GM12878 (cell line): Measurements from ENCODE around the gene NR6A1. TPM values are rescaled to one million over a fixed set of nuclear protein-coding genes. Genes with fewer than 3 reads are reported as not detected.

Experiments used
- ATAC-seq: fragments of 200-7000 bp; cut with Tn5 transposase; 3 replicates; pipeline ENCODE4 v1.9.1; 2020; ENCODE audit warnings: mild to moderate bottlenecking, moderate library complexity
- BruUV-seq: library from RNA; stranded (reverse); fragments of 400-500 nt; replicated peaks from 2 replicates; lab custom pipeline; 2021; lab: Mats Ljungman, UMichigan
- CTCF ChIA-PET: fragments of 300-600 bp; sonication (Branson Sonifier 250); formaldehyde crosslinking; extraction: SDS; loops from one replicate; lab custom pipeline; 2021; ENCODE audit warnings: inconsistent platforms; lab: Yijun Ruan, JAX
- POLR2A ChIA-PET: fragments of 350-600 bp; formaldehyde crosslinking; extraction: SDS; loops from one replicate; lab custom pipeline; 2021; ENCODE audit warnings: inconsistent platforms; lab: Charles Lee
- RAD21 ChIA-PET: fragments of 300-600 bp; sonication (Branson Sonifier 250); formaldehyde crosslinking; loops from one replicate; lab custom pipeline; 2023; ENCODE audit warnings: antibody characterized with exemption; ENCODE audit not compliant: unreplicated experiment; lab: Charles Lee
- SMC1A ChIA-PET: fragments of 300-600 bp; sonication (Branson Sonifier 250); formaldehyde crosslinking; loops from one replicate; lab custom pipeline; 2023; ENCODE audit not compliant: unreplicated experiment, uncharacterized antibody; lab: Charles Lee
- DNase-seq: peaks from one replicate; pipeline ENCODE4 v3.0.0-alpha.2; 2011; ENCODE audit warnings: low read depth, low spot score
- FAIRE-seq: peaks from 3 replicates; lab custom pipeline; 2011; peaks lifted over from hg19 to GRCh38; lab: Jason Lieb, UNC
- H2AFZ ChIP-seq: 2 replicates; pipeline ENCODE4 v1.6.0; 2011; ENCODE audit warnings: low read depth, low read length, control low read depth; ENCODE audit not compliant: control insufficient read depth
- H3K27ac ChIP-seq: 2 replicates; pipeline ENCODE4 v1.5.1; 2011; ENCODE audit warnings: control low read depth; ENCODE audit not compliant: control insufficient read depth, insufficient read depth
- H3K27me3 ChIP-seq, 2 experiments: replicated peaks in 1 of 2; 2 replicates each; pipeline versions ENCODE4 v1.6.0 to v1.6.1; 2011; ENCODE audit warnings: low read length in 1 of 2; ENCODE audit not compliant: control insufficient read depth in 2 of 2, insufficient read depth in 2 of 2
- H3K36me3 ChIP-seq, 2 experiments: 2 replicates each; pipeline ENCODE4 v1.5.1; 2011; ENCODE audit warnings: low read length in 1 of 2; ENCODE audit not compliant: control insufficient read depth in 2 of 2, insufficient read depth in 2 of 2
- H3K4me1 ChIP-seq: 2 replicates; pipeline ENCODE4 v1.6.1; 2011; ENCODE audit warnings: mild to moderate bottlenecking, low read length, moderate library complexity, mixed read lengths; ENCODE audit not compliant: control insufficient read depth, insufficient read depth
- H3K4me2 ChIP-seq: 2 replicates; pipeline ENCODE4 v1.6.0; 2011; ENCODE audit warnings: control low read depth; ENCODE audit not compliant: control insufficient read depth, insufficient read depth
- H3K4me3 ChIP-seq: fragments of 200-600 bp; sonication (generic); 2 replicates; pipeline ENCODE4 v1.5.1; 2016
- H3K79me2 ChIP-seq: 2 replicates; pipeline ENCODE4 v1.6.0; 2011; ENCODE audit warnings: low read length; ENCODE audit not compliant: control insufficient read depth, insufficient read depth
- H3K9ac ChIP-seq: 2 replicates; pipeline ENCODE4 v1.8.0; 2011; ENCODE audit warnings: low read length, control low read depth, mixed read lengths; ENCODE audit not compliant: control insufficient read depth, insufficient read depth
- H3K9me3 ChIP-seq: replicated peaks from 3 replicates; pipeline ENCODE4 v1.5.1; 2011; ENCODE audit warnings: mild to moderate bottlenecking, low read length; ENCODE audit not compliant: control insufficient read depth, insufficient read depth
- H4K20me1 ChIP-seq: 2 replicates; pipeline ENCODE4 v1.6.0; 2011; ENCODE audit not compliant: control insufficient read depth, insufficient read depth
- CBX5 ChIP-seq: sonication (generic); IDR thresholded peaks from 2 replicates; pipeline ENCODE4 v1.6.1; 2016; ENCODE audit warnings: low read depth, moderate library complexity, mild to moderate bottlenecking, inconsistent platforms
- CTCF ChIP-seq, 3 experiments: IDR thresholded peaks in 2 of 3; conservative IDR thresholded peaks in 1 of 3; 2 replicates each; pipeline ENCODE4 v1.5.1; 2011; ENCODE audit warnings: low read depth in 3 of 3, low read length in 3 of 3, mild to moderate bottlenecking in 3 of 3, control low read depth in 2 of 3, moderate library complexity in 2 of 3, inconsistent platforms in 1 of 3, mixed read lengths in 1 of 3; ENCODE audit not compliant: control insufficient read depth in 2 of 3, insufficient read depth in 1 of 3; ENCODE audit errors: extremely low read depth in 1 of 3
- HCFC1 ChIP-seq: fragments of 150-350 bp; IDR thresholded peaks from 2 replicates; pipeline ENCODE4 v1.6.1; 2014; ENCODE audit warnings: low read length
- HDAC6 ChIP-seq: fragments of 200-600 bp; sonication (generic); IDR thresholded peaks from one replicate; pipeline ENCODE4 v1.8.0; 2017; ENCODE audit warnings: antibody characterized with exemption; ENCODE audit not compliant: unreplicated experiment
- MTA2 ChIP-seq: fragments of 450-650 bp; IDR thresholded peaks from 2 replicates; pipeline ENCODE4 v1.6.1; 2016; ENCODE audit warnings: low read depth, mild to moderate bottlenecking, moderate library complexity
- NKRF ChIP-seq: fragments of 450-650 bp; conservative IDR thresholded peaks from 2 replicates; pipeline ENCODE4 v1.6.1; 2017; ENCODE audit warnings: mild to moderate bottlenecking, moderate library complexity
- NR2F1 ChIP-seq: fragments of 450-650 bp; conservative IDR thresholded peaks from 2 replicates; pipeline ENCODE4 v1.6.1; 2017; ENCODE audit warnings: mild to moderate bottlenecking
- NRF1 ChIP-seq: conservative IDR thresholded peaks from 2 replicates; pipeline ENCODE4 v1.6.1; 2011; ENCODE audit warnings: mild to moderate bottlenecking, low read depth, low read length, improper control_type of control experiment
- POU2F2 ChIP-seq: IDR thresholded peaks from 3 replicates; pipeline ENCODE4 v1.6.1; 2011; ENCODE audit warnings: low read depth, mild to moderate bottlenecking, low read length, borderline replicate concordance
- RAD21 ChIP-seq: IDR thresholded peaks from 2 replicates; pipeline ENCODE4 v1.6.1; 2011; ENCODE audit warnings: mild to moderate bottlenecking, low read depth, low read length, moderate library complexity; ENCODE audit not compliant: insufficient read depth
- TBL1XR1 ChIP-seq: IDR thresholded peaks from 2 replicates; pipeline ENCODE4 v1.6.1; 2012; ENCODE audit warnings: low read depth, low read length, improper control_type of control experiment
- ZNF217 ChIP-seq: fragments of 450-650 bp; IDR thresholded peaks from 2 replicates; pipeline ENCODE4 v1.6.1; 2017; ENCODE audit warnings: antibody characterized with exemption, mild to moderate bottlenecking
- WGBS: methylation state at CpG from one replicate; pipeline ENCODE4 v1.1.6; 2016; ENCODE audit warnings: low lambda C conversion rate; ENCODE audit not compliant: insufficient replicate concordance, insufficient coverage; ENCODE audit errors: missing lambda C conversion rate; 5-methylcytosine and 5-hydroxymethylcytosine counted together
- in situ Hi-C: fragments of 300-500 bp; cut with MboI; formaldehyde crosslinking; loops from 9 replicates; pipeline ENCODE4 v1.14.3; 2018; ENCODE audit warnings: mixed read lengths
- intact Hi-C: fragments of 100-400 bp; cut with micrococcal nuclease; formaldehyde crosslinking; loops from one replicate; pipeline ENCODE4 v1.14.2; 2022; ENCODE audit not compliant: unreplicated experiment
- polyA plus RNA-seq, 11 experiments: library from polyadenylated mRNA; depleted of rRNA in 4 of 11; unstranded in 6 of 11; stranded (reverse) in 5 of 11; fragments of >200 nt; fragmentation: Nextera tagmentation in 4 of 11; fragmentation: Illumina TruSeq in 1 of 11; extraction: Ambion mirVana in 4 of 11; extraction: Trizol in 1 of 11; gene quantifications; 1 replicate in 1 of 11; 2 replicates in 10 of 11; pipeline versions ENCODE4 v1.2.1 to v1.2.3, GENCODE V29; 2011 to 2016; ENCODE audit warnings: inconsistent platforms in 2 of 11, missing spikeins in 2 of 11, low read depth in 1 of 11
- total RNA-seq, 4 experiments: library from RNA; depleted of rRNA in 3 of 4; stranded (reverse); fragments of >200 nt in 3 of 4; fragmentation: Illumina TruSeq in 1 of 4; extraction: Trizol in 1 of 4; gene quantifications; 2 replicates each; pipeline versions ENCODE4 v1.2.1 to v1.2.3, GENCODE V29; 2013 to 2021
- TF ChIP-seq, protein P1 (sequence below): fragments of 450-650 bp; IDR thresholded peaks from 2 replicates; pipeline ENCODE4 v1.6.1; 2017; ENCODE audit warnings: mild to moderate bottlenecking, low read depth, inconsistent platforms; ENCODE audit not compliant: poor library complexity, severe bottlenecking
- TF ChIP-seq, protein P2 (sequence below): IDR thresholded peaks from 2 replicates; pipeline ENCODE4 v1.6.1; 2012; ENCODE audit warnings: improper control_type of control experiment, low read depth, low read length; ENCODE audit not compliant: insufficient replicate concordance

NR6A1 gene
- total and polyA plus RNA-seq, 10 of the 15 experiments (the other 5 are each of a cell fraction or from before 2014, with no cell fraction given), result 1.2 to 9.2 (median 4.6) TPM

GRCh38 chr9:124559871-124560270 lies 211.2 kb downstream of the NR6A1 start:
- Histone ChIP-seq H3K9ac (no peak overlapping the region), H4K20me1 (no peaks in the 10 kb centered on the region), H3K27ac (no peak overlapping the region), H3K36me3 (no peaks in the 10 kb centered on the region), H3K4me1 (no peaks in the 10 kb centered on the region), H3K9me3 (no peaks in the 10 kb centered on the region), H2AFZ (no peak overlapping the region), H3K27me3 (no peaks in the 10 kb centered on the region), H3K4me2 (no peak overlapping the region), H3K79me2 (no peaks in the 10 kb centered on the region), H3K4me3 (no peak overlapping the region)
- WGBS, result 64% methylated on average over 2 of the region's 2 CpGs
- ChIA-PET SMC1A (no interaction called here), POLR2A (no interaction called here), CTCF (no interaction called here), RAD21 (no interaction called here)
- BruUV-seq, result no TSS peak
- in situ Hi-C loops, result no loop called here
- FAIRE-seq (no peak), ATAC-seq (no peak), DNase-seq (no peak)
- intact Hi-C loops, result no loop called here
- TF ChIP-seq CBX5, result no peak
- TF ChIP-seq NKRF, result no peak
- TF ChIP-seq RAD21, result no peak
- TF ChIP-seq TBL1XR1, result no peak
- TF ChIP-seq HDAC6, result no peak
- TF ChIP-seq POU2F2, result no peak
- no peak for TF ChIP-seq NR2F1
- no peak for TF ChIP-seq HCFC1
- no peak for TF ChIP-seq CTCF (IDR thresholded peaks at IDR 0.05 in 2 of 3, conservative IDR thresholded peaks at IDR 0.05 in 1 of 3; ENCODE audit: control insufficient read depth in 2 of 3, extremely low read depth in 1 of 3, insufficient read depth in 1 of 3, low read depth in 3 of 3, low read length in 3 of 3)
- no peak for TF ChIP-seq ZNF217
- TF ChIP-seq, protein P1, sequence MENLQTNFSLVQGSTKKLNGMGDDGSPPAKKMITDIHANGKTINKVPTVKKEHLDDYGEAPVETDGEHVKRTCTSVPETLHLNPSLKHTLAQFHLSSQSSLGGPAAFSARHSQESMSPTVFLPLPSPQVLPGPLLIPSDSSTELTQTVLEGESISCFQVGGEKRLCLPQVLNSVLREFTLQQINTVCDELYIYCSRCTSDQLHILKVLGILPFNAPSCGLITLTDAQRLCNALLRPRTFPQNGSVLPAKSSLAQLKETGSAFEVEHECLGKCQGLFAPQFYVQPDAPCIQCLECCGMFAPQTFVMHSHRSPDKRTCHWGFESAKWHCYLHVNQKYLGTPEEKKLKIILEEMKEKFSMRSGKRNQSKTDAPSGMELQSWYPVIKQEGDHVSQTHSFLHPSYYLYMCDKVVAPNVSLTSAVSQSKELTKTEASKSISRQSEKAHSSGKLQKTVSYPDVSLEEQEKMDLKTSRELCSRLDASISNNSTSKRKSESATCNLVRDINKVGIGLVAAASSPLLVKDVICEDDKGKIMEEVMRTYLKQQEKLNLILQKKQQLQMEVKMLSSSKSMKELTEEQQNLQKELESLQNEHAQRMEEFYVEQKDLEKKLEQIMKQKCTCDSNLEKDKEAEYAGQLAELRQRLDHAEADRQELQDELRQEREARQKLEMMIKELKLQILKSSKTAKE, result no peak
- TF ChIP-seq, protein P2, sequence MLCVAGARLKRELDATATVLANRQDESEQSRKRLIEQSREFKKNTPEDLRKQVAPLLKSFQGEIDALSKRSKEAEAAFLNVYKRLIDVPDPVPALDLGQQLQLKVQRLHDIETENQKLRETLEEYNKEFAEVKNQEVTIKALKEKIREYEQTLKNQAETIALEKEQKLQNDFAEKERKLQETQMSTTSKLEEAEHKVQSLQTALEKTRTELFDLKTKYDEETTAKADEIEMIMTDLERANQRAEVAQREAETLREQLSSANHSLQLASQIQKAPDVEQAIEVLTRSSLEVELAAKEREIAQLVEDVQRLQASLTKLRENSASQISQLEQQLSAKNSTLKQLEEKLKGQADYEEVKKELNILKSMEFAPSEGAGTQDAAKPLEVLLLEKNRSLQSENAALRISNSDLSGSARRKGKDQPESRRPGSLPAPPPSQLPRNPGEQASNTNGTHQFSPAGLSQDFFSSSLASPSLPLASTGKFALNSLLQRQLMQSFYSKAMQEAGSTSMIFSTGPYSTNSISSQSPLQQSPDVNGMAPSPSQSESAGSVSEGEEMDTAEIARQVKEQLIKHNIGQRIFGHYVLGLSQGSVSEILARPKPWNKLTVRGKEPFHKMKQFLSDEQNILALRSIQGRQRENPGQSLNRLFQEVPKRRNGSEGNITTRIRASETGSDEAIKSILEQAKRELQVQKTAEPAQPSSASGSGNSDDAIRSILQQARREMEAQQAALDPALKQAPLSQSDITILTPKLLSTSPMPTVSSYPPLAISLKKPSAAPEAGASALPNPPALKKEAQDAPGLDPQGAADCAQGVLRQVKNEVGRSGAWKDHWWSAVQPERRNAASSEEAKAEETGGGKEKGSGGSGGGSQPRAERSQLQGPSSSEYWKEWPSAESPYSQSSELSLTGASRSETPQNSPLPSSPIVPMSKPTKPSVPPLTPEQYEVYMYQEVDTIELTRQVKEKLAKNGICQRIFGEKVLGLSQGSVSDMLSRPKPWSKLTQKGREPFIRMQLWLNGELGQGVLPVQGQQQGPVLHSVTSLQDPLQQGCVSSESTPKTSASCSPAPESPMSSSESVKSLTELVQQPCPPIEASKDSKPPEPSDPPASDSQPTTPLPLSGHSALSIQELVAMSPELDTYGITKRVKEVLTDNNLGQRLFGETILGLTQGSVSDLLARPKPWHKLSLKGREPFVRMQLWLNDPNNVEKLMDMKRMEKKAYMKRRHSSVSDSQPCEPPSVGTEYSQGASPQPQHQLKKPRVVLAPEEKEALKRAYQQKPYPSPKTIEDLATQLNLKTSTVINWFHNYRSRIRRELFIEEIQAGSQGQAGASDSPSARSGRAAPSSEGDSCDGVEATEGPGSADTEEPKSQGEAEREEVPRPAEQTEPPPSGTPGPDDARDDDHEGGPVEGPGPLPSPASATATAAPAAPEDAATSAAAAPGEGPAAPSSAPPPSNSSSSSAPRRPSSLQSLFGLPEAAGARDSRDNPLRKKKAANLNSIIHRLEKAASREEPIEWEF, result no peak
- TF ChIP-seq NRF1, result no peak
- TF ChIP-seq MTA2, result no peak
